GM19025 (cell line): ENCODE results near the gene STK25.
"Not testable (repeated sequence)": the region's sequence is repeated elsewhere in the genome, so short reads cannot be mapped to it uniquely, and the experiment has no call there.

ENCODE experiments used
- ATAC-seq: cut with Tn5 transposase; IDR thresholded peaks from one replicate; pipeline ENCODE4 v1.9.1; 2021; ENCODE audit warnings: mild to moderate bottlenecking, low read depth, moderate library complexity; ENCODE audit not compliant: unreplicated experiment

Gene STK25

DNA sequence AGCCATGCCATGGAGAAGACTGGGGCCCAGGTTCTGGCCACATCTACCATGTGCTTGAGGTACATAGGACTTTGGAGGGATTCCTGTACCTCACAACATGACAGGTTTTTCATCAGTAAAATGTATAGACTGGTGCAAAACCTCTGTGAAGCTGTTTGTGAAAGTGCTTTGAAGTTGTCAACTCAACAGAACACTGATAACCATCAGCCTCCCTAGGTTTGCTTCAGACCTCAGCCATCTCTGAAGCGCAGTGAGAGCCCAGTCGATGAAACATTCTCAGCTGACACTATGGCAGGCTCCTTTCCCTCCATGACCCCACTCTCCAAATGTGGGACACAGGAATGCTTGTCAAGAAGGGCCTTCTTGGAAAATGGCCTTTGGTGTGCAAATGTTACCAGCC is 38.6 kb downstream of the STK25 start:
- ATAC-seq = no peak

DNA sequence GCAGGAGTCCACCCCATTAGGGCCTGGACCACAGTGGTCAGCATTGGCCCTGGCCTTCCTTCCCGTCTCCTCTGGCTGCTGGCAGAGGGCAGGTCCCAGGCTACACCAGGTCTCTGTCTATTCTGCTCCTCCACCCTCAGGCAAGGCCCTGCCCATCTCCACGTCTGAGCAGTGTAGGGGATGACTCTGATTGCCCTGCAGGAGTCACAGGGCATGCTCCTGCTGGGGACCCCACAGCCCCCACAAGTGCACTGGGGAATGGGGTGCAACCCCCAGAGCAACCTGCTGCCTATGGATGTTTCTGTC is 40.0 kb downstream of the STK25 start:
- ATAC-seq = no peak

DNA sequence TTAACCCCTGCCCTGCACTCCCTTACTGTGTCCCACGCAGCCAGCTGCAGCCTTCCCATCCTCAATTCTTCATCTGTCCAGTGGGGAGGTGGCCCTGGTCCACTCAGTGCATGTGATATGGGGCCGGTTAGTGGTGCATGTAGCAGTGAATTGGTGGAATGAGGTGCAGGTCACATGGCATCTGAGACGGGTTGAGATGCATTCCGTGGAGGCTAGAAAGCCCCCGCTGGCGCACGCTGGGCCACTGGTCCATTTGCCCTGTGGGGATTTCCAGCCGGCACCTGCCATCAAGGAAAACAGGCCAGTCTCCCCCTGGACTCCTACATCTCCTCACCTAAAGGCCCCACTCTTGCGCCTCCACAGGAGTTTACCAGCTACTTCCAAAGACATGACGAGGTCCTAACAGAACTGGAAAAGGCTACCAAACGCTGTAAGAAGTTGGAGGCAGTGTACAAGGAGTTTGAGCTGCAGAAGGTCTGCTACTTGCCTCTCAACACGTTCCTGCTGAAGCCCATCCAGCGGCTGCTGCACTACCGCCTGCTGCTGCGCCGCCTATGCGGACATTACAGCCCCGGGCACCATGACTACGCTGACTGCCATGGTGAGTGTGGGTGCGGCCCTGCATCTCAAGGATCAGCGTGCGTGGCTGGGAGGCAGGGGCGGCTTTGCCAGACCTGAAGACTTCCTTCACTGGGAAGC is 40.5 kb downstream of the STK25 start:
- no peak for ATAC-seq

DNA sequence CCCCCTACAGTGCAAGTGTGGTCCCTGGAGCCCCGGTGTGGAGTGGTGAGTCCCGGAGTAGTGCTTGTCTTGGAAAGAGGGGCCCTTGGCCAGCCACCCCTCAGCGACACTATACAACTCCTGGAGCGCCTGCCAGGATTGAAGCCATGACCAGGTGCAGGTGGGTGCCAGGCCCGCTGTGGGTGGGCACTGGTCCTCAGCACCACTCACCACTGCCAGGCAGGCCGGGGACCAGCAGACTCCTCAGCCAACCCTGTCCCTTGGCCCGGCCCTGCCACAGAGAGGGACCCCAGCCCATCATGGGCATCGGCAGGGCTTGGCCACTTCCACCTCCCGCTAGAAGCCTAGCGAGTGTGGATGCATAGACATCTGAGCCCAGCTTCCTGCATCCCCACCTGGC is 42.2 kb downstream of the STK25 start:
- no peak for ATAC-seq

DNA sequence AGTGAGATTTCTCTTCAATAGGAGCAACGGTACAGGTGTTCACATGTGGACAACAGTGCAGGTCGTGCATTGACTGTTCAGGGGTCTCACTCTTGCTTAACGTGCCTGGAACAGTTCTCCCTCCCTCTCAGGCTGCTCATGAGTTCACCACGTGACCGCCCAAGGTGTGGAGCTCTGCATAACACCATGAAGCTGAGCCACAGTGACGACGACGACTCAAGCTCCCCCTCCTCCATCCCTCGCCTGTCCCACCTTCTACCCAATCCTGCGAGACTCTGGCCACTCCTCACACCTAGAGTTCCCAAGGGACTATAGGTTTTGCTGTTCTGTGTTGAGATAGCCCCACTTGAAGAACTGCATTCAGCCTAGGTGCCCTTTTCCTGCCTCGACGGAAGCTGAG is 42.8 kb downstream of the STK25 start:
- ATAC-seq = no peak

DNA sequence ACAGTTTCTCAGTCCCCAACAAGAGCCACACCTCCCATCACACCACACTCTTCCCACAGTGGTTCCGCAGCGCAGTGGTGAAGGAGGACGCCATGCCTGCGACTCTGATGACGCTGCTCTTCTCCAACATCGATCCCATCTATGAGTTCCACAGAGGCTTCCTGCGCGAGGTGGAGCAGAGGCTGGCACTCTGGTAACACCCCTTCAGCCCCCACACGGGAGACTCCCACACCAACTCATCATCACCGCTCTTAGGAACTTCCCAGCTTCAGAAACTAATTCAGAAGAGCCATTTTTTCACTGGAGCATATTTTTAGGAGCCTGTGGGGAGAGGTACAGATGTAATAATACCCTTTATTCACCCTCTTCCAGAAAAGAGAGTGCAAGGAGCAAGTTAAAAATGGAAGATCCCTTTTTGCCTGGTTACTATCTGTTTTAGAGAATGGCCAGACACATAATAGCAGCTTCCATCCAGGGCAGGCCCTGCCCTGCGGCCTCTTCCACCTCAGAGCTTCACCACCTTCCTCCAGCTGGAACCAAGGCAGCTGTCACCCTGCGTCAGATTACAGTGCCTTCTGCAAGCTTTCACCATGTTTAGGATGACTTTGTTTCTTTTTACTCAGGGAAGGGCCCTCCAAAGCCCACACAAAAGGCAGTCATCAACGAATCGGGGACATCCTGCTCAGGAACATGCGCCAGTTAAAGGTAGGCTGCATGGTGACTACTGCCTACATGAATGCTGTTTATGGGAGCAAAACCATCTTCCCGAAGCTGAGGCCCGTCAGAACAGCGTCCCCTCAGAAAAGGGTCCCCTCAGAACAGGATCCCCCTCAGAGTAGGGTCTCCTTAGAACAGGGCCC is 44.9 kb downstream of the STK25 start:
- ATAC-seq = no peak

DNA sequence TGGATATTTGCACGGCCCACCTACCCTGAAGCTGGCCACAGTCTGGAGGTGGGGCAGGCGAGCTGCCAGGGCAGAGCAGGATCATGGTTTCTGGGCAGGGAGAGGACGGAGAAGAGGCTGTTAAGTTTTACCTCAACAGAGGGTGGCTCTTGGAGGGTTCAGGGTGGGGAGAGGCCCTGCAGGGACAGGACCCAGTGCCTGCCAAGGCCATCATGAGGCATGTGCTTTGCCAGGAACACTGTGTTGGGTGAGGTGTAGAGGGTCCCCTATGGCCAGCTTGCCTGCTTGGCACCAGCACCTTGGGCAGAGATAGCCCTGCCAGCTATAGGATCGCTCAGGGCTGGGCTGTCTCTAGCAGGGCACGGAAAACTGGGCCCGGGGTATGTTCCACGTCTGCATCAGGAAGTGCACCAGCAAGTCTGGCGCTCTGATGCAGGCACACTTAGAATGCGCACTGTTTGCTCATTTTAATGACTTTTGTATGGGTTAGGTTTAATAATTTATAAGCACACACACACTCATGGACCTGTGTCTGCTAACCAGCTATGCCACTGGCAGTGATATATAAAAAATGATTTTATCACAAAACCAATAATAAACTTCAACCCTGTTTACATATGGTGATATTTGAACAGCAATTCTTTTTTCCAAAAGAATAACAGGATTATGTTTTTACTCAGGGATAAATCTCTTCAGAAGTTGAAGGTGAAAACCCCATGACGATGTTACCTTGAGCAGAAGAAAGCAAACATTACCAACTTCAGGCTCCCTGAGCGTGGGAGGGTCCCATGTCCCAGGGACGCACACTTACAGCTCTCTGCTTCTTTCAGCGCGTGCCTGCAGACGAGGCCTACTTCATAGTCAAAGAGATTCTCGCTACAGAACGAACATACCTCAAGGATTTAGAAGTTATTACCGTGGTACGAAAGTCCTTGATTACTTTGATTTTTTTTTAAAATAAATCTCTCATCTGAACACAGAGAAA is 46.4 kb downstream of the STK25 start:
- no peak for ATAC-seq

DNA sequence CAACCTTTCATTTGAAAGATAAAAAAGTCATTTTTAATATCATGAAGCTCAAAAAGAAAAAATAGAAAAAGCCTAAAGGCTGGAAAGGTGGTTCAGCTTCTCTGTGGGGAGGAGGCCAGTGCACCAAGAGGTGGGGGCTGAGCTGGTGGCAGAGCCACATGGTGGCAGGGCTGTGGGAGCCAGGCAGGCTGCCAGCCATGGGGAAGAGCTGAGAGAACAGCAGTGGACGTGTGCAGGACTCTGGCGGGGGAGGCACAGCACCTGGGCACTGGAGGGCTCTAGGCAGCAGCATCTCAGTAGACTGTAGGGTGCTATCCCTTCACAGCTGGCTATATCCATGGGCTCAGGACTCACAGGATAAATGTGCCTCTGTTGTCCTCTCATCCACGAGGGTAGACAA is 47.8 kb downstream of the STK25 start:
- no peak for ATAC-seq

DNA sequence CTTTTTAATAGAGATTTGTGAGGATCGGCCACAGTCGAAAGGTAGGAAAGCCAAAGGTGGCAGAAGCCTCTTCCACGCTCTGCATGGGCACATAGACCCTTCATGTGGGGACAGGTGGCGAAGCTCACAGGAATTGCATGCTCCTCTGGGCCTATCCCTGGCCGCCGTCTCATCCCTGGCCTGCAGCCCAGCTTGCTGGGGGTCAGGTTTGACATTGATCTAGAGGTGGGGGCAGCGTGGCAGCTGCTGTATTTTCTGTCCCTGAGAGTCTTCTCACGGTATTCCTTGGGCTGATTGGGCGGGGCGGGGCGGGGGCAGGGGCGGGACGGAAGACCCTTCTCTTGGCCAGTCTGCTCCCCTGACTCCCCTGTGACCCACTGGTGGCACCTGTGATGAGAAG is 48.9 kb downstream of the STK25 start:
- no peak for ATAC-seq

DNA sequence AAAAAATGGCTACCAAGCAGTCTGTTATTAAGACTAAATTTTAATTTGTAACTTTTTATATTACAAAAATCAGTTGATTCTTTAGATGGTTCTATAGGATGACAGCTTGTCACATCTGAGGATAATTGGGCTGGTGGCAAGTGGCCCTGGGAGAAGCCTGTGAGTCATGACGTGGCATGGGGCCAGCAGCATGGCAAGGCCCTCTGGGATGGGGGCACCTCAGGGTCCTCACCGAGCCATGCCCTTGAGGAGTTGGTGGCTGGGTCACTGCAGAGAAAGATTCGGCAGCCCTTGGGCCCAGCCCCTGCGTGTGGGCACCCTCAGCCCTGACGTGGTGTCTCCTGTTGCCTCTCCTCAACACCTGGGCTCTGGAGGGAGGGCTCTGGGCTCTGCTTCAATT is 49.7 kb downstream of the STK25 start:
- no peak for ATAC-seq

DNA sequence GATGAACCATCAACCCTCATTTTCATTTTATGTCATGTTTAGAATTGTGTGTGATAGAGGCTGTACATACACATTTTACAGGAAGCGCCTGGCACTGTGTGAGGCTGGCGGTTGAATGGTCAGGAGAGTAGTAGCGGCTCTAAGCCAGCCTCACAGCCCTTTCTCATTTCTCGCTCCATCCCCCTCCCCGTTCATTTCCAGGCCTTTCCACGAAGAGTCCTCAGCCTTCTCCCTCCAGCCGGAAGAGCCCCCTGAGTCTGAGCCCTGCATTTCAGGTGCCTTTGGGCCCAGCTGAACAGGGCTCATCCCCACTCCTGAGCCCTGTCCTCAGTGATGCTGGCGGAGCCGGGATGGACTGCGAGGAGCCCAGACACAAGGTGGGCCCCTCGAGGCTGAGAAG is 51.8 kb downstream of the STK25 start:
- ATAC-seq = no peak

DNA sequence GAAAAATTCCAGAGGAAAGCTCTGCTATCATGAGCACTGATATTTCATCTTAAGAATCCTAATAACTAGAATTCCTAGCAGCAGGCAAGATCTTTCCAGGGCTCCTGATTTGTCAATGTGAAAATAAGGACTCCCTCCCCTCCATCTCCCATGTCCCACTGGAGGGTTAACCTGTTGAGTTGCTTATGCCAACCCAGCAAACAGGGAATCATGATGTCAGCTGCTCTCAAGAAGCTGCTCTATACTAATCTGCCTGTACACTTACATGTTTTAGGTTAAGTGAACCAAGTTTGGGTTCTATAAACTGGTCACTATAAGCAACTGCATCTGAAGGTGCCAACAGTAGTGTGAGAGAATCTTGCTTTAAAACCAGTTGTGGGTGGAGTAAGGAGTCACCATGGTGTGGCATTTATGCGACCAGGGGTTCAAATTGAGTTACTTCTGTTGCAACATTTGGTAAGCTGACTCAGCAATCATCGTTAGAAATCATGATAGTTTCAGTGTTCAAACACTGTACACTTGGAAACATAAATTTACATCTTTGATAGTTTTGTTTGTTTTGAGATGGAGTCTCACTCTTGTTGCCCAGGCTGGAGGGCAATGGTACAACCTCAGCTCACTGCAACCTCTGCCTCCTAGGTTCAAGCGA is 53.4 kb downstream of the STK25 start:
- ATAC-seq = no peak

DNA sequence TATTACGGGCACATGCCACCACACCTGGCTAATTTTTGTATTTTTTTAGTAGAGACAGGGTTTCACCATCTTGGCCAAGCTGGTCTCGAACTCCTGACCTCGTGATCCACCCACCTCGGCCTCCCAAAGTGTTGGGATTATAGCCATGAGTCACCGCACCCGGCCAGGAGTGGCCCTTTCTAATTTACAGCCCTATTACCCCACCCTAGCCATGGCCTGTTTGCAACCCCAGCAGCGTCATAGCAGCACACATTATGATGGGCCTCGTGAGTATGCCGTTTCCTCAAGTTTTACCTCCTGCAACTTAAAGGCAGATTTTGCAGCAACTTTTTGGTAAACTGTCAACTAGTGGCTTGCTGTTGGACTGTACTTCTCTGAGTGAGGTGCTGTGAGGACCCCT is 54.5 kb downstream of the STK25 start:
- ATAC-seq = not testable (repeated sequence)

DNA sequence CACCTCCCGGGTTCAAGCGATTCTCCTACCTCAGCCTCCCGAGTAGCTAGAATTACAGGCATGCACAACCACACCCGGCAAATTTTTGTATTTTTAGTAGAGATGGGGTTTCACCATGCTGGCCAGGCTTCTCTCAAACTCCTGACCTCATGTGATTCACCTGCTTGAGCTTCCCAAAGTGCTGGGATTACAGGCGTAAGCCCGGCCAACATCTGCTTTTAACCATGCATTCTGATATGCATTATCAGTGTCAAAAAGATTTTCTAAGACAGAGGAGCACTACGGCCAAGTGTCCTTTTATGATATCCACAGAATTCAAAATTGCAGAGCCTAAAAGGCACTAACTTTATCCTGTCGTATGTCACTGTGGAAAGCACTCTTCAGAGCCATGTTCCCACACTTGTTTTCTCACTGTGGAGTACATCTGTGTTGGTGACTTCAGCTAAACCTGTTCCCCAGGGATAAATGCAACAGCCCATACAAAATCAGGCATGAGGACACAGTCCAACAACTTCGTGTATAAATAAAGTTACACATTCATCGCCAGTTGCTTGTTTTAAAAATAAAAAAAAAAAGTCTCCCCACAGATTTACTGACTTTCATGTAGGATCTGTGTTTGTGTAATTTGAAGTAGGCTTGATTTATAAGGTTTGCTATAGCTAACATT is 56.4 kb downstream of the STK25 start:
- no peak for ATAC-seq

DNA sequence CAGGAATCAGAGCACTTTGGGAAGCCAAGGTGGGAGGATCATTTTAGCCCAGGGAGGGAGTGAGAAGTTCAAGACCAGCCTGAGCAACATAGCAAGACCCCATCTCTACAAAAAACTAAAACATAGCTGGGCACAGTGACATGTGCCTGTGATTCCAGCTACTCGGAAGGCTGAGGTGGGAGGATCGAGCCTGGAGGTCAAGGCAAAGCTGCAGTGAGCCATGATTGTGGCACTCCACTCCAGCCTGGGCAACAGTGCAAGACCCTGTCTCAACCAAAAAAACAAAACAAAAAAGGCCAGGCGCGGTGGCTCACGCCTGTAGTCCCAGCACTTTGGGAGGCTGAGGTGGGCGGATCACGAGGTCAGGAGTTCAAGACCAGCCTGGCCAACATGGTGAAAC is 58.3 kb downstream of the STK25 start:
- ATAC-seq = not testable (repeated sequence)

DNA sequence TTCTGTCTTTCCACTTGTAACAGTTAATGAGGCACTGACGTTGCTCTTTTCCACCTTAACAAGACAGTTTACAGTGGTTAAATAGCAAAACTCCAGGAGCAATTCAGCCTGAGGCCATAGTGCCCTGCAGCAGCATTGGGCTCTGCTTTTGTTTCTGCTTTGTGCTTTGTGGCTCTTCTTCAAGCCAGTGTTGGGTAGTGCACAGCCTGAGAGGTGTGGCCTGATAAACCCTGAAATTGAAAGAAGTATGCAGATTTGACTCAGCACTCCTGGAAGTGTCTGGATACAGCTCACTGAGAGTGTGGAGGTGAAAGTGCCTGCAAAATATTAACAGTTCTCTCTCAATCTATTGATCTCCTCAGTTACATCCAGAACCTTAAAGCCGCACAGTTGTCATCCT is 63.0 kb downstream of the STK25 start:
- ATAC-seq = no peak

DNA sequence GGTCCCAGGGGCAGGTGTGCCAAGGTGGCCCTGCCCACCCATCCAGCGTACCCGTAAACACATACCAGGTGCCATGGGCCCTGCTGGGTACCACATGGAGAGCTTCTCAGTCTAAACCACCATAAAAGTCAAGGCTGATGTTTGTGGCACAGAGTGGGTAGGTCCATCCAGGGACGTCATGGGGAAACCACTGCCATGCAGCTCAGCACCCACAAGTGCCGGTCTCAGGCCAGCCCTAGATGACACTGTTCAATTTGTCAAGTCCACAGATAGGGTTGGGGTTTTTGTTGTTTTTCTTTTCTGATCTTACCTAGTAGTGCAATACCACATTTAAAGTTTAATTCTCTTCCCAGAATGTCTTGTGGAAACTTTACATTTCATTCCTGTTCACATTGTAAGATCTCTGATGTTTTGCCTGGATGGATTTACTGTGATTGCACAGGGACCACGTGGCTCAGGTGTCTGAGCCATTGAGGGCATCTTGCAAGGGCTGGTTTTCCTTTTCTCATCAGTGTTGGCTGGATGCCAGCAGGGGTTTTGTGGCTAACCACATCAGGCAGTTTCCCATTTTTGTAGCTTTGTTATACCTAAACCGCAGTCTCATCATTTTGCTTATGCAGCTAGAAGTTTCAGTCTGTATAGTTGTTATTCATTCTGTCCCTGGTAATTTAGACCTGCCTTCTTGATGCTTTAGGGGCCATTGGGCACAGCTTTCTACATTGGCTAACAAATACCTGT is 64.7 kb downstream of the STK25 start:
- no peak for ATAC-seq
